Uterus (tissue), 2 donors: ENCODE measurements around the gene MAP3K8.
"Not testable (repeated sequence)": the region's sequence is repeated elsewhere in the genome, so short reads cannot be mapped to it uniquely, and the experiment has no call there.

ENCODE experiments used
- CTCF ChIP-seq, 4 experiments: fragments of 200-600 bp in 2 of 4; fragments of 450-650 bp in 2 of 4; sonication (generic) in 2 of 4; IDR thresholded peaks; one replicate each; pipeline ENCODE4 v1.5.1; 2016 to 2019; ENCODE audit warnings: antibody characterized with exemption in 4 of 4, mild to moderate bottlenecking in 2 of 4, moderate library complexity in 1 of 4
- POLR2A ChIP-seq, 2 donors: fragments of 450-650 bp; IDR thresholded peaks; one replicate each; pipeline ENCODE4 v1.6.1; 2016; ENCODE audit warnings: antibody characterized with exemption in 2 of 2, mild to moderate bottlenecking in 1 of 2, moderate library complexity in 1 of 2

GRCh38 chr10:30423655-30424275, 10.2 kb upstream of the MAP3K8 start:
- not testable (repeated sequence) for TF ChIP-seq POLR2A, CTCF (IDR thresholded peaks at IDR 0.05)
